H1 (cell line): ENCODE data around the gene MT2A. TPM values are rescaled to one million over a fixed set of nuclear protein-coding genes. Genes with fewer than 3 reads are reported as not detected.

Experiments used
- CTCF ChIA-PET: fragments of 300-600 bp; sonication (Branson Sonifier 250); formaldehyde crosslinking; loops from one replicate; lab custom pipeline; 2021; ENCODE audit not compliant: partially characterized antibody; lab: Charles Lee
- POLR2A ChIA-PET: fragments of 300-600 bp; sonication (Branson Sonifier 250); formaldehyde crosslinking; loops from one replicate; lab custom pipeline; 2021; ENCODE audit warnings: inconsistent platforms; ENCODE audit not compliant: partially characterized antibody; lab: Charles Lee
- DNase-seq, 2 experiments: peaks; one replicate each; pipeline versions ENCODE4 v3.0.0 to v3.0.0-alpha.2; 2010 to 2022; ENCODE audit warnings: low spot score in 2 of 2, low read depth in 1 of 2, mixed read lengths in 1 of 2
- FAIRE-seq: peaks from 2 replicates; lab custom pipeline; 2011; peaks lifted over from hg19 to GRCh38; lab: Jason Lieb, UNC
- H2AFZ ChIP-seq: 2 replicates; pipeline ENCODE4 v1.8.1; 2012; ENCODE audit warnings: low read length, inconsistent platforms
- H2AK5ac ChIP-seq: 2 replicates; pipeline ENCODE4 v1.6.1; 2013; ENCODE audit warnings: low read depth, low read length
- H2BK120ac ChIP-seq: replicated peaks from 2 replicates; pipeline ENCODE3; 2013; ENCODE audit warnings: low read depth, low read length, inconsistent platforms
- H2BK12ac ChIP-seq: 2 replicates; pipeline ENCODE4 v1.6.1; 2013; ENCODE audit warnings: low read depth, low read length
- H2BK15ac ChIP-seq: 2 replicates; pipeline ENCODE4 v1.6.1; 2013; ENCODE audit warnings: low read length
- H2BK20ac ChIP-seq: 2 replicates; pipeline ENCODE4 v1.6.1; 2013; ENCODE audit warnings: low read length
- H2BK5ac ChIP-seq: 2 replicates; pipeline ENCODE4 v1.6.1; 2013; ENCODE audit warnings: low read depth, low read length
- H3K14ac ChIP-seq: 2 replicates; pipeline ENCODE4 v1.6.1; 2013; ENCODE audit warnings: inconsistent platforms; ENCODE audit not compliant: insufficient read length
- H3K18ac ChIP-seq: 2 replicates; pipeline ENCODE4 v1.6.1; 2013; ENCODE audit warnings: low read length; ENCODE audit errors: extremely low read depth
- H3K23ac ChIP-seq: 2 replicates; pipeline ENCODE4 v1.6.1; 2013; ENCODE audit warnings: inconsistent platforms; ENCODE audit not compliant: insufficient read length
- H3K23me2 ChIP-seq: 2 replicates; pipeline ENCODE4 v1.6.1; 2013; ENCODE audit warnings: low read depth, low read length
- H3K27ac ChIP-seq: 2 replicates; pipeline ENCODE4 v1.6.1; 2011; ENCODE audit warnings: low read depth, low read length, inconsistent platforms
- H3K27me3 ChIP-seq, 4 experiments: replicated peaks in 1 of 4; 1 replicate in 1 of 4; 2 replicates in 3 of 4; pipeline versions ENCODE4 v1.6.1 to v1.8.1; 2011 to 2013; ENCODE audit warnings: low read length in 3 of 4, mild to moderate bottlenecking in 3 of 4, inconsistent platforms in 2 of 4, mixed read lengths in 2 of 4, moderate library complexity in 1 of 4; ENCODE audit not compliant: control insufficient read depth in 3 of 4, insufficient read depth in 3 of 4; ENCODE audit errors: extremely low read depth in 1 of 4
- H3K36me3 ChIP-seq, 4 experiments: 2 replicates each; pipeline versions ENCODE4 v1.6.1 to v1.8.1; 2011 to 2013; ENCODE audit warnings: mild to moderate bottlenecking in 4 of 4, low read length in 3 of 4, moderate library complexity in 2 of 4, control low read depth in 1 of 4, inconsistent platforms in 1 of 4; ENCODE audit not compliant: insufficient read depth in 4 of 4, control insufficient read depth in 2 of 4
- H3K4ac ChIP-seq: replicated peaks from 2 replicates; pipeline ENCODE3; 2013; ENCODE audit warnings: low read length, low read depth, mixed read lengths, inconsistent platforms; ENCODE audit not compliant: insufficient read length
- H3K4me1 ChIP-seq, 4 experiments: replicated peaks in 1 of 4; 1 replicate in 1 of 4; 2 replicates in 3 of 4; pipeline versions ENCODE4 v1.6.1 to v1.8.1; 2011 to 2013; ENCODE audit warnings: low read length in 3 of 4, inconsistent platforms in 2 of 4, mixed read lengths in 1 of 4; ENCODE audit not compliant: insufficient read depth in 4 of 4, control insufficient read depth in 3 of 4
- H3K4me2 ChIP-seq, 2 experiments: 2 replicates each; pipeline versions ENCODE4 v1.6.1 to v1.8.1; 2011 to 2013; ENCODE audit warnings: low read depth in 2 of 2, low read length in 2 of 2, control low read depth in 1 of 2, inconsistent platforms in 1 of 2, mild to moderate bottlenecking in 1 of 2; ENCODE audit not compliant: insufficient read depth in 1 of 2
- H3K4me3 ChIP-seq, 4 experiments: fragments of 200-600, 300-600 bp in 1 of 4; sonication (generic), shearing (Covaris generic), sonication (Bioruptor Twin) in 1 of 4; 2 replicates each; pipeline versions ENCODE4 v1.5.1 to v1.8.1; 2011 to 2016; ENCODE audit warnings: low read length in 4 of 4, low read depth in 3 of 4, control low read depth in 2 of 4, inconsistent platforms in 2 of 4, mild to moderate bottlenecking in 2 of 4, mixed read lengths in 1 of 4, moderate library complexity in 1 of 4; ENCODE audit not compliant: insufficient read depth in 2 of 4; ENCODE audit errors: extremely low read depth in 1 of 4
- H3K56ac ChIP-seq: replicated peaks from 2 replicates; pipeline ENCODE3; 2013; ENCODE audit warnings: low read depth, mild to moderate bottlenecking, mixed read lengths, low read length, inconsistent platforms; ENCODE audit not compliant: insufficient read length
- H3K79me1 ChIP-seq: 2 replicates; pipeline ENCODE4 v1.6.1; 2013; ENCODE audit warnings: low read depth, low read length, control low read depth
- H3K79me2 ChIP-seq, 2 experiments: 2 replicates each; pipeline versions ENCODE4 v1.6.1 to v1.8.1; 2012 to 2013; ENCODE audit warnings: low read length in 2 of 2, mild to moderate bottlenecking in 2 of 2, inconsistent platforms in 1 of 2; ENCODE audit not compliant: insufficient read depth in 2 of 2, control insufficient read depth in 1 of 2
- H3K9ac ChIP-seq, 4 experiments: replicated peaks in 1 of 4; 1 replicate in 1 of 4; 2 replicates in 3 of 4; pipeline versions ENCODE4 v1.6.1 to v1.8.1; 2011 to 2013; ENCODE audit warnings: low read depth in 3 of 4, low read length in 3 of 4, control low read depth in 2 of 4, mild to moderate bottlenecking in 2 of 4, moderate library complexity in 2 of 4, inconsistent platforms in 1 of 4; ENCODE audit errors: extremely low read depth in 1 of 4
- H3K9me3 ChIP-seq, 2 experiments: 2 replicates each; pipeline versions ENCODE4 v1.6.1 to v1.8.1; 2012 to 2013; ENCODE audit warnings: mild to moderate bottlenecking in 2 of 2, moderate library complexity in 2 of 2, control low read depth in 1 of 2, inconsistent platforms in 1 of 2, low read depth in 1 of 2, low read length in 1 of 2, mixed read lengths in 1 of 2; ENCODE audit not compliant: insufficient read depth in 2 of 2
- H4K20me1 ChIP-seq, 2 experiments: replicated peaks in 1 of 2; 2 replicates each; pipeline versions ENCODE3 to v1.8.1; 2011 to 2013; ENCODE audit warnings: inconsistent platforms in 2 of 2, low read length in 2 of 2, mild to moderate bottlenecking in 1 of 2; ENCODE audit not compliant: insufficient read depth in 2 of 2, control insufficient read depth in 1 of 2
- H4K5ac ChIP-seq: 2 replicates; pipeline ENCODE4 v1.6.1; 2013; ENCODE audit warnings: low read length, low read depth, mixed read lengths, inconsistent platforms; ENCODE audit not compliant: insufficient read length
- H4K8ac ChIP-seq: 2 replicates; pipeline ENCODE4 v1.8.0; 2013; ENCODE audit warnings: mild to moderate bottlenecking, moderate library complexity, low read length, inconsistent platforms; ENCODE audit not compliant: insufficient read depth; ENCODE audit errors: extremely low read depth
- H4K91ac ChIP-seq: replicated peaks from 2 replicates; pipeline ENCODE3; 2013; ENCODE audit warnings: low read length, mixed read lengths, inconsistent platforms; ENCODE audit not compliant: insufficient read length
- CBX5 ChIP-seq: fragments of 300-800, 300-1000 bp; sonication (generic); IDR thresholded peaks from 2 replicates; pipeline ENCODE4 v1.7.1; 2016; ENCODE audit warnings: antibody characterized with exemption, low read length, low read depth
- CEBPB ChIP-seq: IDR thresholded peaks from 2 replicates; pipeline ENCODE4 v1.6.1; 2012; ENCODE audit warnings: low read depth, low read length
- CTBP2 ChIP-seq: IDR thresholded peaks from 2 replicates; pipeline ENCODE4 v1.7.0; 2011; ENCODE audit warnings: borderline replicate concordance, mild to moderate bottlenecking, moderate library complexity, mixed read lengths, low read length; ENCODE audit not compliant: insufficient read depth, insufficient read length
- E2F6 ChIP-seq: IDR thresholded peaks from 2 replicates; pipeline ENCODE4 v1.6.1; 2012; ENCODE audit warnings: inconsistent platforms
- KDM4A ChIP-seq: IDR thresholded peaks from one replicate; pipeline ENCODE4 v1.7.1; 2012; ENCODE audit warnings: low read depth, mild to moderate bottlenecking, moderate library complexity, low read length, inconsistent platforms; ENCODE audit not compliant: severe bottlenecking
- SP1 ChIP-seq: IDR thresholded peaks from 2 replicates; pipeline ENCODE4 v1.6.1; 2011; ENCODE audit warnings: low read depth, low read length
- SP2 ChIP-seq: IDR thresholded peaks from 2 replicates; pipeline ENCODE4 v1.6.1; 2012; ENCODE audit warnings: mild to moderate bottlenecking, low read length, inconsistent platforms
- SUZ12 ChIP-seq: fragments of 200-600 bp; sonication (generic); IDR thresholded peaks from 2 replicates; pipeline ENCODE4 v1.6.1; 2012; ENCODE audit warnings: mild to moderate bottlenecking, inconsistent platforms, low read length, moderate library complexity, mixed read lengths
- TAF1 ChIP-seq: IDR thresholded peaks from 2 replicates; pipeline ENCODE4 v1.6.1; 2011; ENCODE audit warnings: mild to moderate bottlenecking, low read depth, low read length
- TBP ChIP-seq: IDR thresholded peaks from 2 replicates; pipeline ENCODE4 v1.6.1; 2011; ENCODE audit warnings: low read depth, low read length, improper control_type of control experiment
- WGBS, 2 experiments: shearing (Covaris generic) in 1 of 2; methylation state at CpG; one replicate each; pipeline versions ENCODE4 v1.1.6 to v1.1.7; 2013 to 2015; ENCODE audit warnings: low lambda C conversion rate in 2 of 2, mixed read lengths in 2 of 2, inconsistent platforms in 1 of 2, low coverage in 1 of 2, missing lambda C conversion rate in 1 of 2; ENCODE audit not compliant: insufficient replicate concordance in 2 of 2, insufficient coverage in 1 of 2, insufficient read length in 1 of 2; ENCODE audit errors: extremely low coverage in 1 of 2, missing lambda C conversion rate in 1 of 2; 5-methylcytosine and 5-hydroxymethylcytosine counted together
- polyA plus RNA-seq, 7 experiments: library from polyadenylated mRNA; depleted of rRNA in 3 of 7; stranded (reverse) in 5 of 7; unstranded in 2 of 7; fragments of >200 nt in 5 of 7; fragments of 200-250 nt in 2 of 7; gene quantifications; 1 replicate in 5 of 7; 2 replicates in 1 of 7; 4 replicates in 1 of 7; pipeline versions ENCODE4 v1.2.1 to v1.2.3, GENCODE V29; 2011 to 2013; ENCODE audit warnings: missing spikeins in 2 of 7, mixed read lengths in 2 of 7
- total RNA-seq: library from RNA; stranded (reverse); fragmentation: NEBNext Ultra II Directional; extraction: Animal tissue kit (Norgen Biotek cat#: 25700); gene quantifications from 2 replicates; pipeline ENCODE4 v1.2.1, GENCODE V29; 2021

The MT2A gene
- total and polyA plus RNA-seq, 2 of the 8 experiments (the other 6 are each of a cell fraction or from before 2014, with no cell fraction given): 9.5 to 30.1 TPM

- no peak for FAIRE-seq
- Histone ChIP-seq H2BK15ac (no peak within 1 kb of the TSS; the same call in 1 of the 2 replicates), H3K9me3 (no peaks in the 10 kb centered on the region), H4K8ac (no peak within 1 kb of the TSS; the same call in 1 of the 2 replicates), H2BK5ac (peak within 1 kb of the TSS; percentile 72; the same call in 1 of the 2 replicates), H3K4me2 (peak within 1 kb of the TSS; percentile 89 to 97), H3K23ac (no peak within 1 kb of the TSS), H3K27me3 (peaks cover 39 to 68% (median 62%) of the 10 kb centered on the region in 4 experiments), H3K79me1 (no peaks in the 10 kb centered on the region), H3K9ac (peak within 1 kb of the TSS in 1 of 4 experiments; percentile 41; a peak in 3 of 7 replicates), H3K36me3 (no peaks in the 10 kb centered on the region), H4K20me1 (peaks cover 0 to 5% of the 10 kb centered on the region in 2 experiments), H2AFZ (peak within 1 kb of the TSS; percentile 76; the same call in 1 of the 2 replicates), H3K23me2 (peaks cover 10% of the 10 kb centered on the region; the same call in 1 of the 2 replicates), H2BK120ac (no peak within 1 kb of the TSS), H3K4ac (no peak within 1 kb of the TSS), H3K14ac (no peak within 1 kb of the TSS), H2BK20ac (no peak within 1 kb of the TSS), H3K79me2 (no peaks in the 10 kb centered on the region), H2BK12ac (peak within 1 kb of the TSS; percentile 55; the same call in 1 of the 2 replicates), H3K56ac (no peak within 1 kb of the TSS), H4K5ac (no peak within 1 kb of the TSS), H2AK5ac (no peak within 1 kb of the TSS), H3K4me3 (peak within 1 kb of the TSS; percentile 52 to 76 (median 54)), H3K4me1 (peaks cover 0 to 12% (median 5%) of the 10 kb centered on the region in 4 experiments; a peak in 6 of 7 replicates), H3K18ac (peak within 1 kb of the TSS; percentile 75; the same call in 1 of the 2 replicates), H3K27ac (no peak within 1 kb of the TSS), H4K91ac (no peak within 1 kb of the TSS)
- ChIA-PET CTCF (interaction anchor here (1.0 to 1.4 kb wide), 3 partner anchors 11 to 57 kb away, joined by 3 read pairs; no protein-coding TSS in a partner anchor), POLR2A (interaction anchor here (1.9 to 9.1 kb wide), 4 partner anchors 12 to 32 kb away, joined by 9 to 74 read pairs (median 24); partner anchors contain the start of genes MT1A, MT1E, MT1G and MT1H)
- peak; percentile 64 to 86 for DNase-seq
- 1% methylated on average over 29 of the region's 46 CpGs; no CpG with 5 or more reads in 1 of the 2 experiments for WGBS, 2 experiments
- TF ChIP-seq SP2 (no peak), SUZ12 (peak; percentile 41; the same call in 1 of the 2 replicates), KDM4A (peak; percentile 81), CTBP2 (peak; percentile 63), E2F6 (0 out of 2 replicates have a peak, but pooled peaks have one; percentile 14), TBP (no peak; the same call in 1 of the 2 replicates), SP1 (0 out of 2 replicates have a peak, but pooled peaks have one; percentile 7), TAF1 (no peak), CEBPB (peak; percentile 66), CBX5 (no peak)
Observed at GRCh38 chr16:56657555-56658326, 49.4 kb downstream of the MT2A start, which contains the start of gene MT1F. Gene MT1F, plus strand, starts transcription at chr16:56657959. Its CDS starts 100 bp downstream, at chr16:56658059.
